H4 (cell line): ENCODE data around the gene CASQ2. TPM values are rescaled to one million over a fixed set of nuclear protein-coding genes. Genes with fewer than 3 reads are reported as not detected.

Experiments
- DNase-seq: peaks from one replicate; pipeline ENCODE4 v3.0.0-alpha.2; 2015; ENCODE audit warnings: low spot score
- total RNA-seq: library from RNA; depleted of rRNA; stranded (reverse); fragments of >200 nt; shearing (Covaris generic); gene quantifications from 2 replicates; pipeline ENCODE4 v1.2.3, GENCODE V29; 2014; rRNA removed

Gene CASQ2
- total RNA-seq = not detected in 2 replicates

- DNase-seq = no peak
Measured at GRCh38 chr1:115768549-115768948, at the start of gene CASQ2. Gene CASQ2 (minus strand): TSS chr1:115768714. CDS start chr1:115768541, 173 bp downstream.

- DNase-seq = no peak
Measured at GRCh38 chr1:115815694-115816093, 47.2 kb upstream of the CASQ2 start.

- DNase-seq = no peak
Measured at GRCh38 chr1:115814685-115815398, 46.3 kb upstream of the CASQ2 start.

GRCh38 chr1:115813727-115814126 lies 45.2 kb upstream of the CASQ2 start:
- no peak for DNase-seq

GRCh38 chr1:115811140-115811828 lies 42.8 kb upstream of the CASQ2 start:
- DNase-seq = no peak

- no peak for DNase-seq
Measured at GRCh38 chr1:115810609-115811008, 42.1 kb upstream of the CASQ2 start.

- no peak for DNase-seq
Measured at GRCh38 chr1:115809847-115810246, 41.3 kb upstream of the CASQ2 start.

- no peak for DNase-seq
Measured at GRCh38 chr1:115809076-115809475, 40.6 kb upstream of the CASQ2 start.

GRCh38 chr1:115807723-115808122 lies 39.2 kb upstream of the CASQ2 start:
- peak; percentile 55 for DNase-seq

- no peak for DNase-seq
Measured at GRCh38 chr1:115805597-115805996, 37.1 kb upstream of the CASQ2 start.

GRCh38 chr1:115802416-115802815 lies 33.9 kb upstream of the CASQ2 start:
- DNase-seq = no peak

- no peak for DNase-seq
Measured at GRCh38 chr1:115797486-115797885, 29.0 kb upstream of the CASQ2 start.

GRCh38 chr1:115796897-115797296 lies 28.4 kb upstream of the CASQ2 start:
- no peak for DNase-seq

- DNase-seq = no peak
Measured at GRCh38 chr1:115796036-115796435, 27.5 kb upstream of the CASQ2 start.

GRCh38 chr1:115794976-115795639 lies 26.6 kb upstream of the CASQ2 start:
- no peak for DNase-seq

- DNase-seq = no peak
Measured at GRCh38 chr1:115793162-115793561, 24.6 kb upstream of the CASQ2 start.

GRCh38 chr1:115791816-115792215 lies 23.3 kb upstream of the CASQ2 start:
- DNase-seq = no peak

GRCh38 chr1:115790846-115791245 lies 22.3 kb upstream of the CASQ2 start:
- no peak for DNase-seq

GRCh38 chr1:115790356-115790755 lies 21.8 kb upstream of the CASQ2 start:
- DNase-seq = no peak

- DNase-seq = no peak
Measured at GRCh38 chr1:115783311-115783710, 14.8 kb upstream of the CASQ2 start.

- peak; percentile 80 for DNase-seq
Measured at GRCh38 chr1:115782571-115783281, 14.2 kb upstream of the CASQ2 start.

- DNase-seq = no peak
Measured at GRCh38 chr1:115781851-115782250, 13.3 kb upstream of the CASQ2 start.
